GM21360 (cell line): Measurements from ENCODE around the gene OPTN.
A peak's percentile ranks its signal among the peaks of the same experiment; 100 is the strongest.

Experiments used
- ATAC-seq: cut with Tn5 transposase; IDR thresholded peaks from one replicate; pipeline ENCODE4 v1.9.1; 2021; ENCODE audit warnings: mild to moderate bottlenecking, moderate library complexity; ENCODE audit not compliant: unreplicated experiment

OPTN gene

DNA sequence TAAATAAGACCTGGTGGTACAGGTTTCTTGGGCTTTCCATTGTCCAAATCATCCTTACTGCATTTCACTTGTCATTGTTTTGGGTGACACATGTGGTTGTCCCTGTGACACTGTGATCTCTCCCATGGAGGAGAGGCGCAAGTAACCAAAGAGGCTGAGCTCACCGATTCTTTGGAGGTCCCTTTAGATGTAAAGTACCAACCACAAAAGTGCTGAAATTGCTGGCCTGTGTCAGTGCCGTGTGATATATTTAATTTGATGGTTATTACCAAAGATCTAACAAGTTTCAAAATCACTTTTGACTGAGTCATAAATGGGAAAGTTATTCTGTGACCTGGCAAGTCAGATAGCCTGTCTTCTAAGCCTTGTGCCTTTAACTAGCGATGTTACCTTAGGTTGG, 80.8 kb downstream of the OPTN start:
- no peak for ATAC-seq

GRCh38 chr10:13182424-13182823, 82.5 kb downstream of the OPTN start:
- no peak for ATAC-seq

DNA sequence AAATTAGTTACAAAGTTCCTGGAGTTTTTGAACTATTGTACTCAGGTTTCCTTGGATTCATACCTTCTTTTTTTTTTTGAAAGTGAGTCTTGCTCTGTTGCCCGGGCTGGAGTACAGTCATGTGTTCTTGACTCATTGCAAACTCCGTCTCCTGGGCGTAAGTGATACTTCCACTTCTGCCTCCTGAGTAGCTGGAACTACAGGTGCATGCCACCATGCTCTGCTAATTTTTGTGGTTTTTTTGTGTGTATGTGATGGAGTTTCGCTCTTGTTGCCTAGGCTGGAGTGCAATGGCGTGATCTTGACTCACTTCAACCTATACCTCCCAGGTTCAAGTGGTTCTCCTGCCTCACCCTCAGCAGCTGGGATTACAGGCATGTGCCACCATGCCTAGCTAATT, 83.7 kb downstream of the OPTN start:
- peak; percentile 67 for ATAC-seq

DNA sequence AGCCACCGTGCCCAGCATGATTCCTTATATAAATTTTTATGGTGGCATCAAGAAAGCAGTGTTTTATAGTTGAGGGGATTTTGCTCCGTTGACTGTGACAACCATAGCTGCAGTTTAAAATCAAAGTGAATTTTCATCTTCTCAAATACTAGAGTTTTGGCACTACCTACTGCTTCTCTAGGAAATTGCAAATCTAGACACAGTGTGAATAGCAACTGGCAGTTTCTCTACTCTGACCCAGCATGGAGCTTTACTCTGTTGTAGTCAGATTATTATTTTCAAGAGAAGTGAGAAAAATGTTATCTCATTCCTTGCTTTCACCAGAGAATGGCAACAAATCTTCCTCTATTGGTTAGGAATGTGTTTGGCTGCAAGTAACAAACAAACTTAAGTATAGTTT, 84.3 kb downstream of the OPTN start:
- no peak for ATAC-seq

DNA sequence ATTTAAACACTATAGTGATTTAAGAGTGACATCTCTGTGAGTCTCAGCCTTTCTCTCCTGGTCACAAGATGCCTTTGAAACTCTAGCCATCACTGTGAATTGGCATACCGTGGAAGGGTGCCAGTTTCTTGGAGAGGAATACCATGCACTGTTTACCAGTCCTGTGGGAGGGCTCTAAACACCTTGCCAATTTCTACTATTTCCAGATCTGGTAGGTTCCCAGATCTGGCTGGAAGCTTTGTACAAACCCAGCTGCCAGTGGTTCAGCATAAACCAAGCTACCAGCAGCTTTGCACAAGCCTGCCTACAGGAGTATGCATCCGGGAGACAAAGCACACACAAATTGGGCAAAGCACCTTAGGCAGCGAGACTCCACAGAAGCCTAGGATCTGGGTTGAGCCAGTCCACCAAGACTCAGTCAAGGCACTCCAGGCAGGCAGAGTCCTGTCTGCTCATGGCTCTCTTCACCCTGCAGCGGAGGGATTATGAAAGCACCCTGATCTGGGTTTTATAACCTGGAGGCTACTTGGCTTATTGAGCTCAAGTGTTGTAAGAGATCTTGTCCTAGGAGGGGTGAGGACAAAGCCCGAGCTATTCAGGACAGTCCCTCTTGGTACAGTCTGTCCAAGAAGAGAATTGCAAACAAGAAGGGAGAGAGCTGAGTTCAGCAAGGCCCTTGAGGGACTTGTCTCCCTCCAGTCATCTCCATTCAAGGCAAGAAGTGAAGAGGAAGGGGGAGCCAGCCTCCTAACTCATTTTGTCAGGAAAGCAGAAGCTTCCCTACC, 85.0 kb downstream of the OPTN start:
- no peak for ATAC-seq

- ATAC-seq: no peak
Measured at GRCh38 chr10:13187135-13187534, 87.2 kb downstream of the OPTN start.
